ENCODE data around the gene CDYL.
"Not testable (repeated sequence)": the region's sequence is repeated elsewhere in the genome, so short reads cannot be mapped to it uniquely, and the experiment has no call there.

Gene CDYL

GRCh38 chr6:4967301-4968030, 191.3 kb downstream of the CDYL start:
- DNase-seq = no peak

GRCh38 chr6:4969609-4970285, 193.5 kb downstream of the CDYL start:
- no peak for DNase-seq

GRCh38 chr6:4970739-4971395, 194.7 kb downstream of the CDYL start:
- no peak for DNase-seq

DNA sequence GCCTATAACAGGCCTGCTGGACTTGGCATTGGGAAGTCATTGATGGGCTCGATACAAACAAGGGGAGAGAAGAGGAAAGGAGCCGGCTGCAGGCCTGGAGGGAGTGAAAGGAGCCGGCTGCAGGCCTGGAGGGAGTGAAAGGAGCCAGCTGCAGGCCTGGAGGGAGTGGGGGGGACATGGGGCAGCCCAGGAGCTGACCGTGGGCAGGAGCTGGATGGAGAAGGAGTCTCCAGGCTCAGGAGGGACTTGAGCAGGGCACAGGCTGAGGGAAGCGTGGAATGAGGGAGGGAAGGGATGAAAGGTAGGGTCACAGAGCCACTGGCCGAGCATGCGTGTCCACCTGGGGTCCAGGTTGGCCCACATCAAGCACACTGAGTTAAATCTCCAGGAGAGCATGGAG, 195.6 kb downstream of the CDYL start:
- no peak for DNase-seq

DNA sequence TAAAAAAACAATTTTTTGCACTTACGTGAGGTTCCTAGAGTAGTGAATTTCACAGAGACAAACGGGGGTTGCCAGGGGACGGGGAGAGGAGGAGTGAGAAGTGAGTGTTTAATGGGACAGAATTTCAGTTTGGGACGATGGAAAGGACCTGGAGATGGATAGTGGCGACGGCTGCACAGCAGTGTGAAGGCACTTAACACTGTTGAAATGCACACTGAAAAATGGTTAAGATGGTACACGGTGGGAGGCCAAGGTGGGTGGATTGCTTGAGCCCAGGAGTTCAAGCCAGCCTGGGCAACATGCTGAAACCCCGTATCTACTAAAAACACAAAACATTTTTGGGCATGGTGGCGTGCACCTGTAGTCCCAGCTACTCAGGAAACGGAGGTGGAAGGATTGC, 196.2 kb downstream of the CDYL start:
- no peak for DNase-seq

DNA sequence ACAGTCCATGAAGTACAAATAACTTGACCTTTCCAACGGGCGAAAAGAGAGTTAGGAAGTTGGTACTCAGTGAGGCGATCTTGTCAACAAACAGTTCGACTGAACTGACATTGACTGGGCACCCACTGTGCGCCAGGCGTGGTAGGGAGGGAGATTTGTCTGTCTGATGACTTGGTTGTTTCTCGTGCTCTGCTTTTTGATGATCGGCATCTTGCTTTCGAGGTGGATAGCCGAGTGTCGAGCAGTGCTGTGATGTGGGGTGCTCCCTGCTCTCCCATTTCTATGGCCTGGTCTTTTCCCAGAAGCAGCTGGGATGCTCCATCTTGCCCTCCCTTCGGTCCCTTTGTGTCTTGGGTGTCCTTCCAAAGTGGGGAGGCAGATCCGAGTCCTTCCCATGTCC, 197.2 kb downstream of the CDYL start:
- no peak for DNase-seq

- no peak for DNase-seq
Observed at GRCh38 chr6:4973982-4974745, 198.0 kb downstream of the CDYL start.

- DNase-seq = no peak
Observed at GRCh38 chr6:4974962-4975361, 198.8 kb downstream of the CDYL start.

- no peak for DNase-seq
Observed at GRCh38 chr6:4975506-4975905, 199.3 kb downstream of the CDYL start.

DNA sequence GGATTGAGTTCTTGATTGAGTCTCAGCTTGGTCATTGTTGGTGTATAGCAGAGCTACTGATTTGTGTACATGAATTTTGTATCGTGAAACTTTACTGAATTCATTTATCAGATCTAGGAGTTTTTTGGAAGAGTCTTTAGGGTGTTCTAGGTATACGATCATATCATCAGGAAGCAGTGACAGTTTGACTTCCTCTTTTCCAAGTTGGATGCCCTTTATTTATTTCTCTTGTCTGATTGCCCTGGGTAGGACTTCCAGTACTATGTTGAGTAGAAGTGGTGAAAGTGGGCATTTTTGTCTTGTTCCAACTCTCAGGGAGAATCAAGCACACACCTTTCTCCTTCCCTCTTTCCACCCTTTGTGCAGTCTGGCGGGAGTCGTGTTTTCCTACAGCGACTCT, 201.3 kb downstream of the CDYL start:
- no peak for DNase-seq

DNA sequence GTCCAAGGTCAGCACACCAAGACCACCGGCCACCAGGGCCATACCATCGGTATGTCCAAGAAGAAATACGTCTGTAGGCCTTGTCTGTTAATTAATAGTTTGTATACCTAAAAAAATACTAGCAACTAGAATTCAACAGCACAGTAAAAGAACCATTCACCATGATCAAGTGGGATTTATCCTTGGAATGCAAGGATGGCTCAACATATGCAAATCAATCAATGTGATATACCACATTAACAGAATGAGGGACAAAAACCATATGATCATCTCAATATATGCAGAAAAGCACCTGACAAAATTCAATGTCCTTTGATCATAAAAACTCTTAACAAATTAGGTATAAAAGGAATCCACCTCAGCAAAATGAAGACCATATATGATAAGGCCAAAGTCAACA, 203.2 kb downstream of the CDYL start:
- DNase-seq = no peak

- no peak for DNase-seq
Observed at GRCh38 chr6:4981761-4982160, 205.6 kb downstream of the CDYL start.

- no peak for DNase-seq
Observed at GRCh38 chr6:4983322-4983721, 207.1 kb downstream of the CDYL start.

GRCh38 chr6:4986999-4987398, 210.8 kb downstream of the CDYL start:
- DNase-seq = no peak

DNA sequence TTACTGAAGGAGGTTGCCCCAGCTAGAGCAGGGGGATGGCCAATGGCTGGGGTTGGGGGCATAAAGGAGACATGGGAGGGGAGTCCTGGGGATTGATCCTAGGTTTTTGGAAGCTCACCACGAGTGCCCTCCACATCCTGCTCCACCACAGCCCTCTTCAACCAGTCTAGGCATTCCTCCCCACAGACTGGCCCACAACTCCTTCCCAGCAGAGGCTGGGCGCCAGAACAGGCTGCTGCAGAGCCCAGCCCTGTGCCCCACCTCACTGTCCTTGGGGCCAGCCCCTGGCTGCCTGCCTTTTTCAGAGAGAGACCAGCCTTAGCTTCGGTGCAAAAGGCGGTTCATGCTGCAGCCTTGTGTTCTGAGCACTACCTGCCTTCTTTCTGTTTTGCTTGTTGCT, 211.2 kb downstream of the CDYL start:
- no peak for DNase-seq

DNA sequence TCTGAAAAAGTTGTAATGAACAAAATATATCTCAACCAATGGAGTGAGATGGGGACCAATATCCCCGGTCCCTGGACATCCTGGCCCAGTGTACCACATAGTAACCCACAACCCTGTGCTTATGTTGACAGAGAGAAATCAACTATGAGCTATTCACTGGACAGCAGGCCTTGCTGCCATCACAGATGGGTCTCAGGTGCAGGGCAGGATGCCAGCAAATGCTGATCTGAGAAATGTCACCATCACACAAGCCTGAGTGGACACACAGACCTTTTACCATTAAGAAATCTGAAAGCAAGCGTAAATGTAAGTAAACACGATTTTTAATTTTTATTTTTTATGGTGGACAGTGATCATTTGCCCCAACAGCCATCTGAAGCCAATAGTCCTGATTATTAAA, 218.5 kb downstream of the CDYL start:
- no peak for DNase-seq

- no peak for DNase-seq
Observed at GRCh38 chr6:4997862-4998261, 221.7 kb downstream of the CDYL start.

DNA sequence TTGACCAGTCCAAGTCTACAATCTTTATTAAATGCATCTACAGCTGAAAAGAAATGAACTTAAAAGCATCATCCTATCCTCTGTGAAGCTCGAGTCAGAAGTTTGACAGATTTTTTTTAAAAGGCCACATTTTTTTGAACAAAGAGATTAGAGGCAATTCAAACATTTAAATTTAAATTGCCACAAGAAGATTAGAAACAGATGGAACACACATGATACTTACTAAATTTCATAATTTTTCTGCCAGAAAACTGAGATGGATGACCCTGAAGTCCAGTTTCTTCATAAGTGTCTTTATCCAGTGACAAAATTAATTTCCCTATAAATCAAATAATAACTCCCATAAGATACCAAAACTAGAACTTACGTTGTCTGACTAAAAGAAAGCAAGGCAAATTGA, 223.4 kb downstream of the CDYL start:
- no peak for DNase-seq

GRCh38 chr6:5003604-5004372, 227.6 kb downstream of the CDYL start, which contains the start of gene RPP40:
Gene RPP40, minus strand, starts transcription at chr6:5004037. Its CDS starts 35 bp downstream, at chr6:5004002.
- peak; percentile 98 for DNase-seq

DNA sequence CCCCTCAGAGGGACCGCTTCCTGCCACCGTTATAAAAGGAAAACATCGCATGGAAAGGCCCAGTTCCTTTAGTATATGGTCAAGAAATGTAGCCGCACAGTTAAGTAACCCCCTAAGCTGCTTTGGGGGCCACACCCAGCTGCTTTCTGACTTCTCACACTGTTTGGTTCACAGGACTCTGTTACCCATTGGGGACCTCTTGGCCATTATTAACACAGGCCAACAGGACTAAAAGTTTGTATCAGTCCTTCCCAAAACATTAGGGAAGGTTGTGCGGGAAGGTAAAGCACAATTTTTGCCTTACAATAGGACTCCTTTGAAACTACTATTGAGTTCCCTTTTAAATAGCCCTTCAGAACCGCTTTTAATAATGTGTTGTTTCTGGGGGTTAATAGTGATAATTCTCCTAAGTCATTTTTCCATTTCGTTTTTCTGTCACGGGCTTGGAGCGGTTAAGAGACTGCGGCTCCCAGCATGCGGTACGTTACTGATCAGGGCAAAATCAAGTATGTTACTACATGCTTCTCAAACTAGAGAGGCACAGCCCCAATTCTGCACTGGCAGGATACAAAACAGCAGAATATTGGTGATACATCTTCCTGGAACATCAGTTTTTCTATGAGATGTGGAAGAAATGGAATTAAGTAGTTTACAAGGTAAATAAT, 228.3 kb downstream of the CDYL start:
- peak; percentile 62 for DNase-seq

- DNase-seq = not testable (repeated sequence)
Observed at GRCh38 chr6:5005038-5005433, 228.8 kb downstream of the CDYL start.

All from hematopoietic multipotent progenitor cell treated with erythropoietin and hydrocortisone succinate and interleukin-3 and kit ligand, for 6 days (in vitro differentiated cells).